Measurements from ENCODE around the gene L3MBTL4.

Gene L3MBTL4

DNA sequence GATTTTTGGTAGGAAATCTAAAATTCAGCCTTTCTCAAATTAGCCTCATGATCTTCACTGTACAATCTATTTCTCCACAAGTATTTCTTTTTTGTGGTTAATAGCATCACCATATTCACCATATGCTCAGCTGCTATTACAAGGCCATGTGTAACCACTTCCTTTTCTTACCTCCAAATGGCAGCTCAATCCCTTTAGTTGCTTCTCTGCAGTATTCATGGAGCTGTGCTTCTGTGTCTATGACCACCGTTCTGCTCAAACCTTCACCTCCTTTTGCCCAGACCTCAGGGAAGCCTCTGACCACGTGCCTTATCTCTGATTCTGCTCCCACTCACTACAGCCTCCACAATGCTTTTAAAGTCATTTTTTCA is 392.7 kb downstream of the L3MBTL4 start:
- peaks cover 19% of the 10 kb centered on the region for H3K4me1 ChIP-seq (ENCODE audit: insufficient read depth, low read length)
- H3K36me3 ChIP-seq (ENCODE audit: insufficient read depth, low read length): no peaks in the 10 kb centered on the region
- no peak overlapping the region for H3K4me3 ChIP-seq (ENCODE audit: low read length)
- no peaks in the 10 kb centered on the region for H3K9me3 ChIP-seq (ENCODE audit: low read length)
- no peaks in the 10 kb centered on the region for H3K27me3 ChIP-seq (ENCODE audit: insufficient read depth, low read length)
- H2AFZ ChIP-seq (ENCODE audit: low read depth, low read length): no peak overlapping the region

DNA sequence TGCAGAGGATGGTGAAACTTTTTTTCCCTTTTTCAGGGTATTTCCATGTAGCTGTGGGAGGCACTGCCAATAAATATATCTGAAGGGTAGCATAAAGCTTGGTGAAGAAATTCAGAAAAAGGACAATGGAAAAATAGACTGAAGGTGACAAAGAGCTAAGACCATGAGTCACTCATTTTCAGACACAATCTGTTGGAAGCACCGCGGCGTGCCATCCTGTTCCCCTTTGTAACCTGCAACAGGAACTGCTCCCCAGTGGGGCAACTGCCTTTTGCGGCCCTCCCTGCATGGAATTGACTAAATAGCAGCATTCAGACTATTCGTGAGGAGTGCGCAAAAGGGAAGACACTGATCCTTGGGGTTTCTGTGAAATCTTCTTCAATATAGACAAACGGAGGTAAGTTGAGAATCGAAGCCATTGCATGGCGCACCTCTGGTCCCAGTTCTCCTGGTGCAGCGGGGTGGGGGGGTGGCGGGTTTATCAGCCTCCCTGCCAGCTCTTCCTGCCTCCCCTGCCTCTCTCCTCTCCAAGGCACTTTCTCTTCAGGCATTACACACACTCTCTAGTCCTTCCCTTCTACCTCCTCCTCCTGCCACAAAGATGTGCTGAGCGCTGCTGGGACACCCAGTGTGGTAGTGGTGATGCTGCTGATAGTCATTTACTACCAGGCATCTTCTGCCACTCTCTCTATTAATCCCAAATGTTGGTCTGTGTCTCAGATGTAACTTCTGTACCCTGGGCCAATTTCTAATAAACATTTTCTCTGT is 393.2 kb downstream of the L3MBTL4 start:
- H3K27me3 ChIP-seq (ENCODE audit: insufficient read depth, low read length): no peaks in the 10 kb centered on the region
- H3K36me3 ChIP-seq (ENCODE audit: insufficient read depth, low read length): no peaks in the 10 kb centered on the region
- no peak overlapping the region for H2AFZ ChIP-seq (ENCODE audit: low read depth, low read length)
- H3K4me3 ChIP-seq (ENCODE audit: low read length): no peak overlapping the region
- no peaks in the 10 kb centered on the region for H3K9me3 ChIP-seq (ENCODE audit: low read length)
- peaks cover 19% of the 10 kb centered on the region for H3K4me1 ChIP-seq (ENCODE audit: insufficient read depth, low read length)

DNA sequence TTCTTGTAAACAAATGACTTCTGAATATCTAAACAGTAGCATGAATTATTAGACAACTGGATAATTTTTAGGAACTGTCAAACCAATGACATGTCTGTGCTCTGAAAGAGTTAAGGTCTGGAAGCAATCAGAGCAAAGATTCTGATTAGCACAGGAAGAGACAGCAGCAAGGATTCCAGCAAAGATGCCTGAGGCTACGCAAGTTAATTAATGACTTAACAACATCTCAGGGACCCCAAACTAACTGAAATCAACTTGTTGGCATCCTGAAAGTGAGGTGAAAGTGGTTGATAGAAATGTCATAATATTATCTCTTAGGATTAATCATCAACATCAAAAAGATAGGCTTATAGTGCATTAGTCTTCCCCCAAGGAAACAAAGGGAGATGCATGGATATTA is 396.0 kb downstream of the L3MBTL4 start:
- Histone ChIP-seq H3K4me1 (ENCODE audit: insufficient read depth, low read length) (peaks cover 9% of the 10 kb centered on the region), H3K9me3 (ENCODE audit: low read length) (no peaks in the 10 kb centered on the region), H3K27me3 (ENCODE audit: insufficient read depth, low read length) (no peaks in the 10 kb centered on the region), H3K4me3 (ENCODE audit: low read length) (no peak overlapping the region), H2AFZ (ENCODE audit: low read depth, low read length) (no peak overlapping the region), H3K36me3 (ENCODE audit: insufficient read depth, low read length) (no peaks in the 10 kb centered on the region)

DNA sequence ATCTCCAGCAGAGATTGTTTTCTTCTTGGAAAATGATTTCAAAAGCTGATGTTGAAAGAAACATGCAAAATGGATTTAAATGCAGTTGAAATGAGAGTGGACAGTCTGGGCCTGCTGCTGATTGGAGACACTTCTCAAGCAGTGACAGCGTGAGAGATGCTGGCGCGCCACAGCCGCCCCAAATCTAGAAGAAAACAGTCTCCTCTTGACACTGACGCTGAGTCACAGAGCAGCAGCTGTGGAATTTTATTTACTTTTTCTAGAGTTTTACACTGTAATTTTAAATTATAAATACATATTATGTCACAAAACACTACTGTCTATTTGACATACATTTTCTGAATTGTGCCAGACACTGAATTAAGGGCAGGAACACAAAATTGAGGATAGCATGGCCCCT is 397.5 kb downstream of the L3MBTL4 start:
- Histone ChIP-seq H3K9me3 (ENCODE audit: low read length) (no peaks in the 10 kb centered on the region), H3K4me3 (ENCODE audit: low read length) (no peak overlapping the region), H3K27me3 (ENCODE audit: insufficient read depth, low read length) (no peaks in the 10 kb centered on the region), H3K4me1 (ENCODE audit: insufficient read depth, low read length) (no peaks in the 10 kb centered on the region), H2AFZ (ENCODE audit: low read depth, low read length) (no peak overlapping the region), H3K36me3 (ENCODE audit: insufficient read depth, low read length) (no peaks in the 10 kb centered on the region)

DNA sequence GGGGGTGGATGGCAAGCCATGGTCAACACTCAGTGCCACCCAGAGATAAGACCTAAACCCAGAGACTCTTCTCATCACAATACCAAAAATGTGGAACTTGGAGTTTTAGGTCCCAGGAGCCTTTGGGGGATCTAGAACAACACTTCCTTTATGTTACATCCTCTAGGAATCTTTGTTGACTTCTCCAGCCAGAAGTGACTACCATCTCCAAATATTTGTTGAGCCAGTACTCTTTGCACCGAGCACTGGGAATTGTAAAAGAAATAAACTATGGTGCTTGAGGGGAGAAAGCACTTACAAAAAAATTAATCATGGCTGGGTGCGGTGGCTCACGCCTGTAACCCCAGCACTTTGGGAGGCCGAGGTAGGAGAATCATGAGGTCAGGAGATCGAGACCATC is 399.3 kb downstream of the L3MBTL4 start:
- no peaks in the 10 kb centered on the region for H3K4me1 ChIP-seq (ENCODE audit: insufficient read depth, low read length)
- no peak overlapping the region for H2AFZ ChIP-seq (ENCODE audit: low read depth, low read length)
- H3K9me3 ChIP-seq (ENCODE audit: low read length): no peaks in the 10 kb centered on the region
- no peaks in the 10 kb centered on the region for H3K27me3 ChIP-seq (ENCODE audit: insufficient read depth, low read length)
- no peaks in the 10 kb centered on the region for H3K36me3 ChIP-seq (ENCODE audit: insufficient read depth, low read length)
- H3K4me3 ChIP-seq (ENCODE audit: low read length): no peak overlapping the region

DNA sequence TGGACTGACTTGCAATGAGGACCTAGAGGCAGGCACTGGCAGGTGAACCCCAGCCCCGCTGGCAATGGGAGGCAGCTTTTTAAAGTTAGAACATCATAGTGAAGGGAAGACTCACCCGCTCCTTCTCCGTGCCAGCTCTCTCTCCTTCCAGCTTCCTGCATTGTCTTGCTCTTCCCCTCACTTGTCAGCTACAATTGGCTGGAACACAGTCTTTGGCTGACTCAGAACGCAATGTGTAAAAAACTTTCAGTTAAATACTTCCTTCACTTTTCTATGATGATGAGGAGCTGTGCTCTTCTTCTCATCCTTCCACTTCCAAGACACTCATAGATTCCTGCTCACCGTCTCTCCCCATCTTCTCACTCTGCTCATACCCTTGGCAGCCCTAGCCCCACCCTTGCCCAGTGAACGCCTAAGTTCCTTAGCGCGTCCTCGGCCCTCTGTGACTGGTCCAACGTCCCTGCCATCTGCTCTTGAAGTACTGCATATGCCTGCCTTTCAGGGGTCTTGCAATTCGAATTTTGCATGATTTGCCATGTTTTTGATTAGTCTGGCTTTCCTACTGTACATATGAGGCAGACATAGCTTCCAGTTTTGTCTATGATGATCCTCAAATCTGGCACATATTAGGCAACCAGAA is 401.4 kb downstream of the L3MBTL4 start:
- Histone ChIP-seq H3K4me1 (ENCODE audit: insufficient read depth, low read length) (no peaks in the 10 kb centered on the region), H3K9me3 (ENCODE audit: low read length) (no peaks in the 10 kb centered on the region), H2AFZ (ENCODE audit: low read depth, low read length) (no peak overlapping the region), H3K36me3 (ENCODE audit: insufficient read depth, low read length) (no peaks in the 10 kb centered on the region), H3K27me3 (ENCODE audit: insufficient read depth, low read length) (no peaks in the 10 kb centered on the region), H3K4me3 (ENCODE audit: low read length) (no peak overlapping the region)

DNA sequence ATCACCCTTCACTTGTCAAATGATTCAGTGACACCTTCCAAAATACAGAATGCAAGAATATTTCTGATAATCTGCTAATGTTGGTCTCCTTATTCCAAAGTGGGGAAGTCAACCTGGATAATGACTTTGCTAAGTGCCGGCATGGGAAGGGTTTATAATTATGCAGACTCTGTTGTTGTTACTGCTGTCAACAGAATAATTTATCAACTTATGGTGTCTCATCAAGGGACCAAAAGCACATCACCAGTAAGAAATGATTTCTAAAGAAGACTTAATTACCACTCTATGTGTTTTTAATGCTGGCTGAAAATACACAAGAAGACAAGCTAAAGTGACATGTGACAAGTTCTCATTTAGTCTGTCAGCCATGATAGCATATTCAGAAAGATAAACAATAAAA is 403.8 kb downstream of the L3MBTL4 start:
- Histone ChIP-seq H3K4me3 (ENCODE audit: low read length) (no peak overlapping the region), H3K27me3 (ENCODE audit: insufficient read depth, low read length) (no peaks in the 10 kb centered on the region), H3K4me1 (ENCODE audit: insufficient read depth, low read length) (no peaks in the 10 kb centered on the region), H3K36me3 (ENCODE audit: insufficient read depth, low read length) (no peaks in the 10 kb centered on the region), H3K9me3 (ENCODE audit: low read length) (no peaks in the 10 kb centered on the region), H2AFZ (ENCODE audit: low read depth, low read length) (no peak overlapping the region)

DNA sequence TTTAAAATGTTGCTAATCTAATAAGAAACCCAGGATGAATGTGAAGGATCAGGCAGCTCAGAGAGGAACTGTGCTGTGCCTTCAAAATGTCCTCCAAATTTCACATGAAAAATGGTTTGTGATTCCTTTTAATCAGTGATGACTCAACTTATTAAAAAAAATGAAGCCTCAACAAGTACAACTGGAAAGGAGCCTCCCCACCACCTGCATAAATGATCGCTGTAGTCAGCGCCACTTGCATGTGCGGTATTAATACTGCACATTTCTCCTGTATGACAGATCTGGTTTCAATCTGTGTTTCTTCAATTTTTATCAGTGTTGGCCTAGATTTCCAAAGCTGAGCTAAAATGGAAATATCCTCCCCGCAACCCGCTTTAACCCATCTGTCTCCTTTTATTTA is 404.4 kb downstream of the L3MBTL4 start:
- H2AFZ ChIP-seq (ENCODE audit: low read depth, low read length): no peak overlapping the region
- H3K4me3 ChIP-seq (ENCODE audit: low read length): no peak overlapping the region
- no peaks in the 10 kb centered on the region for H3K27me3 ChIP-seq (ENCODE audit: insufficient read depth, low read length)
- H3K36me3 ChIP-seq (ENCODE audit: insufficient read depth, low read length): no peaks in the 10 kb centered on the region
- no peaks in the 10 kb centered on the region for H3K4me1 ChIP-seq (ENCODE audit: insufficient read depth, low read length)
- no peaks in the 10 kb centered on the region for H3K9me3 ChIP-seq (ENCODE audit: low read length)

DNA sequence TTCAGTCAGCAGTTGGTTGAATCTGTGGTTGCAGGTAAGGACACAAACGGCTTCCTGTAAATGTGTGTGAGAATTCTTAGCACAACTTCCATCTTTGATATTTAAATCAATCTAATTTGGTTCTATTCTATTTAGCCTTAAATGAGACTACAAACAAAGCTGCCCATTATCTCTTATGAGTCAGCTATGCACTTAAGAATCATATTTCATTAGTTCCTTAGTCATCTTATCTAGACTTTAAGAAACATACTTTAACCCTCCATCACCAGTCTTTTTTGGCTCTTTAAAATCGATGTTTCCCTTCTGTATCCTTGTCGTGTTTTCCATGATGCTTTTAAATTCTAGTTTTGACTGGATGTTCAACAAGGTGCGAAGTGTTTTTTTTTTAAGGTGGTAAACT is 405.0 kb downstream of the L3MBTL4 start:
- Histone ChIP-seq H3K36me3 (ENCODE audit: insufficient read depth, low read length) (no peaks in the 10 kb centered on the region), H3K9me3 (ENCODE audit: low read length) (no peaks in the 10 kb centered on the region)

DNA sequence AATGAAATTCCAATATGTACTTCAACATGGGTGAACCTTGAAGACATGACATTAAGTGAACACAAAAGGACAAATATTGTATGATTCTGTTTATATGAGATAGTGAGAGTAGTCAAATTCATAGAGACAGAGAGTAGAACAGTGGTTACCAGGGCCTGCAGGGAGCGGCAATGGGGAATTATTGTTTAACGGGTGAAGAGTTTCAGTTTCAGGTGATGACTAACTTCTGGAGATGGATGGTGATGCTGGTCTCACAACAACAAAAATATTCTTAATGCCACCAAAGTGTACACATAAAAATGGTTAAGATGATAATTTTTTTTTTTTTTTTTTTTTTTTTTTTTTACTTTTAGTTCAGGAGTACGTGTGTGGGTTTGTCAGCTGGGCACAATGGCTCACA is 410.0 kb downstream of the L3MBTL4 start:
- Histone ChIP-seq H3K36me3 (ENCODE audit: insufficient read depth, low read length) (no peaks in the 10 kb centered on the region), H3K9me3 (ENCODE audit: low read length) (no peaks in the 10 kb centered on the region), H3K4me3 (ENCODE audit: low read length) (no peak overlapping the region), H2AFZ (ENCODE audit: low read depth, low read length) (no peak overlapping the region), H3K4me1 (ENCODE audit: insufficient read depth, low read length) (no peaks in the 10 kb centered on the region), H3K27me3 (ENCODE audit: insufficient read depth, low read length) (no peaks in the 10 kb centered on the region)

More for the DNA sequence above, 405.0 kb downstream of the L3MBTL4 start:
- H2AFZ ChIP-seq (ENCODE audit: low read depth, low read length): no peak overlapping the region
- no peaks in the 10 kb centered on the region for H3K4me1 ChIP-seq (ENCODE audit: insufficient read depth, low read length)
- H3K4me3 ChIP-seq (ENCODE audit: low read length): no peak overlapping the region
- no peaks in the 10 kb centered on the region for H3K27me3 ChIP-seq (ENCODE audit: insufficient read depth, low read length)

DNA sequence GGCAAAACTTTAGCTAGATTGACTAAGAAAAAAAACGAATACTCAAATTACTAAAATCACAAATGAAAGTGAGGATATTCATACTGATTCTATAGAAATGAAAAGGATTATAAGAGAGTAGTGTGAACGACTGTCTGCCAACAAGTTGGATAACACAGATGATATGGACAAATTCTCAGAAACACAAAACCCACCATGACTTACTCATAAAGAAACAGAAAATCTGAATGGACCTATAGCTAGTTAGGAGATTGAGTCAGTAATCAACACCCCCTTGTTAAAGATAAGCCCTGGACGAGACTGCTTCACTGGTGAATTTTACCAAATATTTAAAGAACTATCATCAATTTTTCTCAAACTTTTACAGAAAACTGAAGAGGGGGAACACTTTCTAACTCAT is 410.6 kb downstream of the L3MBTL4 start:
- Histone ChIP-seq H3K27me3 (ENCODE audit: insufficient read depth, low read length) (no peaks in the 10 kb centered on the region), H3K36me3 (ENCODE audit: insufficient read depth, low read length) (no peaks in the 10 kb centered on the region), H3K9me3 (ENCODE audit: low read length) (no peaks in the 10 kb centered on the region), H3K4me1 (ENCODE audit: insufficient read depth, low read length) (no peaks in the 10 kb centered on the region), H2AFZ (ENCODE audit: low read depth, low read length) (no peak overlapping the region), H3K4me3 (ENCODE audit: low read length) (no peak overlapping the region)

DNA sequence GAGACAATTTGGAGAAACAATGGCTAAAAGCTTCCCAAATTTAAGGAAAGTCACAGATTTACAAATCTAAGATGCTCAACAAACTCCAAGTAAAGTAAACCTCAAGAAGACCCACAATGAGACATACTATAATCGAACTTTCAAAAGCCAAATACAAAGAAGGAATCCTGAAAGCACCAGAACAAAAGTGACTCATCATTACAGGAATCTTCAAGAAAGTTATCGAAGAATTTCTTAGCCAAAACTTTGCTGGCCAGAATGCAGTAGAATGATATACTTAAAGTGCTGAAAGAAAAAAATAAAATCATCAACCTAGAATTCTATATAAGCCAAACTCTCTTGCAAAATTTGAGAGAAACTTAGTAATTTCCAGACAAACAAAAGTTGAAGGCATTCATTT is 412.8 kb downstream of the L3MBTL4 start:
- H3K4me1 ChIP-seq (ENCODE audit: insufficient read depth, low read length): peaks cover 5% of the 10 kb centered on the region
- H2AFZ ChIP-seq (ENCODE audit: low read depth, low read length): no peak overlapping the region
- no peaks in the 10 kb centered on the region for H3K27me3 ChIP-seq (ENCODE audit: insufficient read depth, low read length)
- no peak overlapping the region for H3K4me3 ChIP-seq (ENCODE audit: low read length)
- no peaks in the 10 kb centered on the region for H3K9me3 ChIP-seq (ENCODE audit: low read length)
- H3K36me3 ChIP-seq (ENCODE audit: insufficient read depth, low read length): no peaks in the 10 kb centered on the region

DNA sequence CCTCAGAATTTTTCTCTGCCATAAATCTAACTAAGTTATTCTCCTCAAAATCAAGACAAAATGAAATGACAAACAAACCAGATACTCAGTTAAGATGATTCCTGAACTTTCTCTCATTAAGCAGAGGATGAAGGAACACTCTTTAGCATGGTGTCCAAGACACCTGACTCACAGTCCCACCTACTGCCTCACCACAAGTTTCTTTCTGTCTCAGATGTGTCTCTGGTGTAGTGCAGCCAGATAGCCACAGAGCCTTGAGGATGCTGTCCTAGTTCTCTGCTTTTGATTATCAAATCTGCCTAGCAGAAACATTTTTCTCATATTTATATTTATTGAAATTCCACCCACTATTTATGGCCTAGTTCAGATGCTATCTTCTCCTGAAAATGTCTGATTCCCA is 415.8 kb downstream of the L3MBTL4 start:
- Histone ChIP-seq H3K36me3 (ENCODE audit: insufficient read depth, low read length) (no peaks in the 10 kb centered on the region), H3K27me3 (ENCODE audit: insufficient read depth, low read length) (no peaks in the 10 kb centered on the region), H2AFZ (ENCODE audit: low read depth, low read length) (no peak overlapping the region), H3K4me1 (ENCODE audit: insufficient read depth, low read length) (peaks cover 9% of the 10 kb centered on the region), H3K4me3 (ENCODE audit: low read length) (no peak overlapping the region), H3K9me3 (ENCODE audit: low read length) (no peaks in the 10 kb centered on the region)

Data from neuron (in vitro differentiated cells).